Nephron progenitor cell (in vitro differentiated cells): ENCODE data around the gene BGN.

ENCODE experiments used
- DNase-seq: peaks from one replicate; pipeline ENCODE4 v3.0.0; 2021
- H3K27ac Mint-ChIP-seq: 2 replicates; pipeline ENCODE4 v1.8.0; 2021; ENCODE audit warnings: mild to moderate bottlenecking, moderate library complexity, mixed read lengths
- H3K27me3 Mint-ChIP-seq: 2 replicates; pipeline ENCODE4 v1.8.0; 2021; ENCODE audit warnings: mild to moderate bottlenecking, low read depth, mixed read lengths; ENCODE audit not compliant: poor library complexity
- H3K36me3 Mint-ChIP-seq: 2 replicates; pipeline ENCODE4 v1.8.0; 2021; ENCODE audit warnings: low read depth, mixed read lengths
- H3K4me1 Mint-ChIP-seq: 2 replicates; pipeline ENCODE4 v1.8.0; 2021; ENCODE audit warnings: mixed read lengths
- H3K4me3 Mint-ChIP-seq: 2 replicates; pipeline ENCODE4 v1.8.0; 2021; ENCODE audit warnings: mild to moderate bottlenecking, moderate library complexity, mixed read lengths
- H3K9me3 Mint-ChIP-seq: 2 replicates; pipeline ENCODE4 v1.8.0; 2021; ENCODE audit warnings: mild to moderate bottlenecking, moderate library complexity, mixed read lengths
- CTCF ChIP-seq: fragments of 200-600 bp; sonication (generic); IDR thresholded peaks from 2 replicates; pipeline ENCODE4 v1.5.0; 2021; ENCODE audit warnings: antibody characterized with exemption

The BGN gene

GRCh38 chrX:153447581-153447960 is 47.2 kb upstream of the BGN start:
- peaks cover 3% of the 10 kb centered on the region for H3K27me3 Mint-ChIP-seq
- H3K4me1 Mint-ChIP-seq, result no peaks in the 10 kb centered on the region
- no peak overlapping the region for H3K27ac Mint-ChIP-seq
- H3K9me3 Mint-ChIP-seq, result peaks cover 41% of the 10 kb centered on the region
- TF ChIP-seq CTCF, result no peak
- H3K4me3 Mint-ChIP-seq, result no peak overlapping the region
- no peak for DNase-seq
- no peaks in the 10 kb centered on the region for H3K36me3 Mint-ChIP-seq

- Mint-ChIP-seq H3K9me3 (peaks cover 42% of the 10 kb centered on the region), H3K27me3 (peaks cover 3% of the 10 kb centered on the region), H3K4me1 (no peaks in the 10 kb centered on the region), H3K4me3 (no peak overlapping the region), H3K27ac (no peak overlapping the region), H3K36me3 (peaks cover 5% of the 10 kb centered on the region)
- no peak for DNase-seq
- no peak for TF ChIP-seq CTCF
These were observed 46.0 kb upstream of the BGN start for GRCh38 chrX:153448556-153449367.

GRCh38 chrX:153449368-153450113 is 45.2 kb upstream of the BGN start:
- no peak overlapping the region for H3K4me3 Mint-ChIP-seq
- DNase-seq, result no peak
- H3K36me3 Mint-ChIP-seq, result peaks cover 5% of the 10 kb centered on the region
- H3K27ac Mint-ChIP-seq, result no peak overlapping the region
- peaks cover 42% of the 10 kb centered on the region for H3K9me3 Mint-ChIP-seq
- H3K27me3 Mint-ChIP-seq, result peaks cover 3% of the 10 kb centered on the region
- TF ChIP-seq CTCF, result no peak
- H3K4me1 Mint-ChIP-seq, result no peaks in the 10 kb centered on the region

- H3K4me3 Mint-ChIP-seq, result no peak overlapping the region
- no peak for DNase-seq
- H3K27ac Mint-ChIP-seq, result no peak overlapping the region
- TF ChIP-seq CTCF, result no peak
- peaks cover 3% of the 10 kb centered on the region for H3K27me3 Mint-ChIP-seq
- H3K4me1 Mint-ChIP-seq, result no peaks in the 10 kb centered on the region
- H3K9me3 Mint-ChIP-seq, result peaks cover 47% of the 10 kb centered on the region
- peaks cover 5% of the 10 kb centered on the region for H3K36me3 Mint-ChIP-seq
These were observed 44.4 kb upstream of the BGN start for GRCh38 chrX:153450114-153450948.

- no peak for DNase-seq
- Mint-ChIP-seq H3K36me3 (peaks cover 5% of the 10 kb centered on the region), H3K4me1 (no peaks in the 10 kb centered on the region), H3K4me3 (no peak overlapping the region), H3K27me3 (peaks cover 3% of the 10 kb centered on the region), H3K9me3 (peaks cover 48% of the 10 kb centered on the region), H3K27ac (peak overlapping the region; percentile 33)
- TF ChIP-seq CTCF, result no peak
These were observed 43.9 kb upstream of the BGN start for GRCh38 chrX:153450949-153451277.
